NCI-H1105 treated with DMSO at 0.1 percent for 48 hours (cell line): Measurements from ENCODE around the gene CRY2.
"Not testable (repeated sequence)": the region's sequence is repeated elsewhere in the genome, so short reads cannot be mapped to it uniquely, and the experiment has no call there.

Source experiments
- DNase-seq: peaks from one replicate; lab custom pipeline; 2025; lab: John Stamatoyannopoulos, UW

Gene CRY2

DNA sequence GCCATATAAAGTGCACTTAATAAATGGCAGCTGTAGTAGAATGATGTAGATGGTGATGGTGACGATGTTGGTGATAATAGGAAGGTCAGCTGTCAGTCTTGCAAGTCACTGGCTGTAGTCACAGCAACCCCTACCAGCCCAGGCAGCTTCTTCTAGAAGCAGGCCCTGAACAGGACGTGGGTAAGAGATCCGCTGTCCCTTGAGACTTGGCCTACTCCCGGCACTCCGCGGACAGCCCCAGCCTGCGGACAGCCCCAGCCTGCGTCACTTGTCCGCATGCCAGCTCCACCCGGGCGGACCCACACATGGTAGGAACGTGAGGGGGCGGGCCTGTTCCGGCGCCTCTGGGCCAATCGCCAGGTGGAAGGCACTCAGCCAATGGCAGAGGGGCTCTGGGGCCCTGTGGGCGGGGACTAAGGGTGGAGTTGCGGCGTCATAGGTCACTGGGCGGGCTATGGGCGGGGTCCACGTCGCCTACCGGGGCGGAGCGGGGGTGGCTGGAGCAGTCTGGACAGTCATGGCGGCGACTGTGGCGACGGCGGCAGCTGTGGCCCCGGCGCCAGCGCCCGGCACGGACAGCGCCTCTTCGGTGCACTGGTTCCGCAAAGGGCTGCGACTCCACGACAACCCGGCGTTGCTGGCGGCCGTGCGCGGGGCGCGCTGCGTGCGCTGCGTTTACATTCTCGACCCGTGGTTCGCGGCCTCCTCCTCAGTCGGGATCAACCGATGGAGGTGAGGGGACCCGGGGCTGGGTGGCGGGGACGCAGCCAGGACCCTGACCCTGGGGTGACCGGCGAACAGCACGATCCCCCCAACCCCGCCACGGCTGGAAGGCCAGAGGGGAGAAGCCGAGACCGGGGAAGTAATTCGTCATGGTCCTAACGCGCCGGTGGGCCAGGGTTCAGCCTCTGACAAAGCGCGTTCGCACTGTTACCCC lies at the start of gene CRY2:
Gene CRY2 (plus strand): TSS at position 502 of the 937 bp plus-strand sequence. CDS start 16 bp downstream, at position 518.
- peak; percentile 94 for DNase-seq

DNA sequence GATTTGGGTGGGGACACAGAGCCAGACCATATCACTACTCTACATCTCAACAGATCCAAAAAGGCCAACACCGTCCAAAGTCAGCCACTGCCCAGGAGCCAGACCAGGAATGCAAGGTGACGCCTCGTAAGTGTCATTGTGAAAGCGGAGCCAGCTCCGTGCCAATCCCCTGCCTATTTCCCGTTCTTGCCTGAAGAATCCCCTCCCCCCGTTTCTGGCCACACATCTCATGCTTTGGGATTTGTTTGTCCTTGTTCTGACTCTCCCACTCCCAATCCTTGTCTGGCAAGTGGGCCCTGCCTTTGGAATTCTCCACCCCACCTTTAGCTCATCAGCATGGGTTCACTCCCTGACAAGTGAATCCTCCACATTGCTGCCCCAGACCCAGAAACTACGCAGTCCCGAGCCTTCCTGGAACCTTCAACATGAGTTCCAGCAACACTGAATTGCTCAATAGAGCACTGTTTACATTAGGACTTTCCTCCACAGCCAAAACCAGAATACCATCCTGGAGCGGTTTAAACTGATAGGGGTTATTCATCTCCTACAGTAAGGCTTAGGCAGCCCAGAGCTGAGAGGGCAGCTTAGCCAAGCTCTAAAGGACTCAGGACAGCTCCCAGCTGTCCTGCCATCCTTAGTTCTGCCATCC lies 48.4 kb upstream of the CRY2 start:
- DNase-seq = peak; percentile 9

DNA sequence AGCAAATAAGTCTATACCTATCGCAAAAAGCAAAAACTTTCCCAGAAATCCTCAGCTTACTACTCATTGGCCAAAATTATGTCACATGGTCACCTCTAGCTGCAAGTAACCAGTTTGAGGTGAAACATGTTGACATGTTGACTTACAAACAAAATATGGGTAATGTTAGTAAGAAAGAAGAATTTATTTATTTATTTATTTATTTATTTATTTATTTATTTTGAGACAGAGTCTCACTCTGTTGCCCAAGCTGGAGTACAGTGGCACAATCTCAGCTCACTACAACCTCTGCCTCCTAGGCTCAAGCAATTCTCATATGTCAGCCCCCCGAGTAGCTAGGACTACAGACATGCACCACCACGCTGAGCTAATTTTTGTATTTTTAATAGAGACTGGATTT lies 47.7 kb upstream of the CRY2 start:
- no peak for DNase-seq

DNA sequence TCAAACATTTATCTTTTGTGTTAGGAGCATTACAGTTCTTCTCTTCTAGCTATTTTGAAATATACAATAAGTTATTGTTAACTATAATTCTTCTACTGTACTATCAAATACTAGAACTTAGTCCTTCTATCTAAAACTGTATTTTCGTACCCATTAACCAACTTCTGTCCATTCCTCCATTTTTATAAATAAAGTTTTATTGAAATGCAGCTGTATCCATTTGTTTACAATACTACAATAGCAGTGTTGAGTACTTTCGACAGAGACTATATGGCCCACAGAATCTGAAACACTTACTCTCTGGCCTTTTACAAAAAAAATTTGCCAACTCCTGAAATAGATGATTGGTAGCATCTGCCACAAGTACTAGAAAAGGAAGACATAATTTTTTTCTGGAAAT lies 47.0 kb upstream of the CRY2 start:
- no peak for DNase-seq

DNA sequence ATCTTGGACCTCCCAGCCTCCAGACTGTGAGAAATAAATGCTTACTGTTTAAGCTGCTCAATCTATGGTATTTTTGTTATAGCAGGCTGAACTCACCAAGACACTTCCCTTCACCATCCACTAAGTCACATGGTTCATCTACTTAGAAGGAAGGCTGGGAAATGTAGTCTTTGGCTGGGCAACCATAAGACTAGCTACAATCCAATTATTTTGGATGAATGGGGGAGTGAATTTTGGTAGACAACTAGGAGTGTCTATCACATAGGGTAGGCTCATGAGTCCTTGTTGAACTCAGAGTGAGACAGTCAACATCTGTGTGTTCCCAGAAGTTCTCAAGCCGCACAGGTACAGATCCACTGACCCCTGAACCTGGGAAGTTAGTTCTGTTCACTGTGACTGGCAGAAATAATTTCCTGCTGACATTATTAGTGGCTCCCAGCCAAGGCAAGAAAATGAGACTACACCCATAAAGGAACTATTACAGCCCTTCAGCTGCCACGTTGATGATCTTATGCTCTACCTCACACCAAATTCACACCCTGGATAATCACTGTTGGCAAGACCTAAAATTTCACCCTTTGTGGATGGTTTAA lies 45.5 kb upstream of the CRY2 start:
- DNase-seq = no peak

DNA sequence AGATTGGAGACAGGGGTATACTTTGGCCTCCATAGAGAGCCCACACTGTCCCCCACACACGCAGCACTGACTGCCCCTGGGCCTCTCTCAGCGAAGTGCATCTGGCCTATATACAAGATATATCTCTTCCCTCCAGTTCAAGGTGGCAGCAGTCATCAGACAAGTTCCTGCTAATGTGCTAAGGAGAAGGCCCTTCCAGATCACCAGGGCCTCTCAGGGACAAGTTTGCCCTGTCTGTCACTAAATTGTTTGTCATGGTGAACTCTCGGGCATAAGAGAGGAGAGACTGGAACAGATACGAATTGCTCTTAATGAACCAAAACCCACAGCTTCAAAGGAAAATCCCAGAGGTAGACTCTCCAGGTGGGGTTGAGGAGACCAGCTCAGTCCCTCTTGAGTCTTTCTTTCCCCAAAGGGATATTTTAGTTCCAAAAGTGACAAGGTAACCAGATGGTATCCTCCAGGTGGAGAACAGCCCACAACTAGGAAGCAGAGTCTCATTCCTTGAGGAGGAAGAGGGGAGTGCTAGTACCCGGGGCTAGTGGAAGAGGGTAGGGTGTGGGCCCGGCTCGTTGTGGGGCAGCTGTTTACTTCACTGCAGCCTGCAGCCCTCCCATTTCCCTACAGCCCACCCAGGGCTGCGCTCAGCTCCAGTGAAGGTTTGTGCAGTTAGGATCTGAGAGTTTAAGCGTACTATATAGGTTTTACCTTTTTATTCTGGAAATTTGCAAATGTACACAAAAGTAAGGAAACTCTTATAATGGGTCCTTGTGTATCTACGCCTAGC lies 44.6 kb upstream of the CRY2 start:
- no peak for DNase-seq

DNA sequence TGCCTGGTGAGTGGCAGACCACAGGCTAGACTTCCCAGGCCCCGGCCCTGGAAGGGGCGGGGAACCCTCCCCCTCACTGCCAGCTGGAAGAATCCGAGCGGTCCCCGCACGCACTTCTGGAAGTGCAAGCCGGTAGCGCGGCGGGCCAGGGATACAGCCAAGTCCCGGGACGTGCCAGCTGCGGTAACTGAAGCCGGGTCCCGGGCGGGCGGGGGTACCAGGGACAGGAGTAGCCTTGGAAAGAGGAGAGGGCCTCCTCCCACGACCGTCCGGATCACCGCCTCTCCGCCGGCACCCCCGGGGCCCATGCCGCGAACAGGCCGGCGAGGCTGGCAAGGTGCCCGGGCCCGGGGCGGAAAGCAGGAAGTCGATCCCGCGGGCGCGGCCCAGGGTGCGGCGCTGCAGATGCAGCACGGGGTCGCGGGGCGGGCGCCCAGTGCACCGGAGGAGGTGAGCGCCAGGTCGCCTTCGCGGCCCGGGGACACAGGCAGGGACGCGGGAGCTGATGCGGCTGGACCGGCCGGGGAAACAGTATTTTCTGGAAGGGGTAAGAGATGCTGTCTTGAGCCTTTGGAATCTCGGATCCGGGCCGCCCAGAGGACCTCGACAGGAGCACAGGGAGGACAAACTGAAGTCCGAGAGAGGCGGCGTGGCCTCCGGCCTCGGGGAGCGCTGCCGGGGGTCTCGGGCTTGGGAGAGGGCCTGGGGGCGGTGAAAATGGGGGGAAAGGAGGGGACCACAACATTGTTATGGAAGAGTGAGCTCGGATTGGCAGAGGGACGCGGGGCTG lies 43.1 kb upstream of the CRY2 start:
- DNase-seq = peak; percentile 49

DNA sequence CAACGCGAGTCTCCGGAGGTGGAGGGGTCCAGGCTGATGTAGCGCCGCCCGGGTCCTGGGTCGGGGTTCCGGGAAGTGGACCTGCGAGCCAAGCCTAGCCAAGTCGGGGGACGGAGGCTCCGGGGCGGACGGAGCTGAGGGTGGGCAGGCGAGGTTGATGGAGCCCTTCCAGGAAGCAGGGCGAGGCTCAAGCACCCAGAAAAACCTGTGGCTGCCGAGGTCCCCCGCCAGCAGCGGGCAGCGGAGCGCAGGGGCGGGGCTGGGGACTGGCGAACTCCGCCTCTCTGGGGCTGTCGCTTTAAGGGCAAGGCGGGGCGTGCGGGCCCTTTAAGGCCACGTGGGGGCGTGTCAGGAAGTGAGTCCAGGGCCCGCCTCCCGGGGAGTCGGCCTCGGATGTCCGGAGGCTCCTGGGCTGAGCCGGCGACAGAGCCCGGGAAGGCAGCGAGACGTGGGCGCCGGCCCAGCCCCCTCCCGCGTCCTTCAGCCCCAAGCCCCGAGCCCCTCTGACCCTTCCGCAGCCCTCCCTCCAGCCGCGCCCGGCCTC lies 42.4 kb upstream of the CRY2 start, which contains the start of gene SLC35C1:
Gene SLC35C1 (plus strand): TSS at position 389 of the 544 bp plus-strand sequence. CDS start 653 bp downstream, outside the sequence.
- DNase-seq = peak; percentile 90

DNA sequence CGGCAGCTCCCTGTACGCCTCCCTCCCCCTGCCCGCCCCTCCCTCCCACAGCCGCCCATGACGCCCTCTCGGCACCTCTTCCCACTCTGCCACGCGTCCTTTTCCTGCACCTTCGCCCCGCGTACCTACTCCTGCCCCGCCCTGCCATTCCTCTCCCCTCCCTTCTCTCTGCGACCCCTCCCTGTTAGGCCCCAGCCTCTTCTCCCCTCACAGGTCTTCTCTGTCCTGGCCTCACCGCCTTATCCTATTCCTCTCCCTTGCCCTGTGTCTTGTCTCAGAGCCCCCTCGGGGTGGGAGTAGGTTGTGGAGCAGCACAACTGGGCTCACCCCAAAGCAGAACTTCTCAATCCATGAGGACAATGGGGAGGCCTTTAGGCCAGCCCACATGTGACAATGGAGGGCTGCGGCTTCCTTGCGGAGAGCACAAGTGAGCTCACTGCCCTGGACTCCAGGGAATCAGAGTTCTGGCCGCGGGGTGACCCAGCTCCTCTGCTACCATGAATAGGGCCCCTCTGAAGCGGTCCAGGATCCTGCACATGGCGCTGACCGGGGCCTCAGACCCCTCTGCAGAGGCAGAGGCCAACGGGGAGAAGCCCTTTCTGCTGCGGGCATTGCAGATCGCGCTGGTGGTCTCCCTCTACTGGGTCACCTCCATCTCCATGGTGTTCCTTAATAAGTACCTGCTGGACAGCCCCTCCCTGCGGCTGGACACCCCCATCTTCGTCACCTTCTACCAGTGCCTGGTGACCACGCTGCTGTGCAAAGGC lies 41.8 kb upstream of the CRY2 start:
- DNase-seq = no peak

DNA sequence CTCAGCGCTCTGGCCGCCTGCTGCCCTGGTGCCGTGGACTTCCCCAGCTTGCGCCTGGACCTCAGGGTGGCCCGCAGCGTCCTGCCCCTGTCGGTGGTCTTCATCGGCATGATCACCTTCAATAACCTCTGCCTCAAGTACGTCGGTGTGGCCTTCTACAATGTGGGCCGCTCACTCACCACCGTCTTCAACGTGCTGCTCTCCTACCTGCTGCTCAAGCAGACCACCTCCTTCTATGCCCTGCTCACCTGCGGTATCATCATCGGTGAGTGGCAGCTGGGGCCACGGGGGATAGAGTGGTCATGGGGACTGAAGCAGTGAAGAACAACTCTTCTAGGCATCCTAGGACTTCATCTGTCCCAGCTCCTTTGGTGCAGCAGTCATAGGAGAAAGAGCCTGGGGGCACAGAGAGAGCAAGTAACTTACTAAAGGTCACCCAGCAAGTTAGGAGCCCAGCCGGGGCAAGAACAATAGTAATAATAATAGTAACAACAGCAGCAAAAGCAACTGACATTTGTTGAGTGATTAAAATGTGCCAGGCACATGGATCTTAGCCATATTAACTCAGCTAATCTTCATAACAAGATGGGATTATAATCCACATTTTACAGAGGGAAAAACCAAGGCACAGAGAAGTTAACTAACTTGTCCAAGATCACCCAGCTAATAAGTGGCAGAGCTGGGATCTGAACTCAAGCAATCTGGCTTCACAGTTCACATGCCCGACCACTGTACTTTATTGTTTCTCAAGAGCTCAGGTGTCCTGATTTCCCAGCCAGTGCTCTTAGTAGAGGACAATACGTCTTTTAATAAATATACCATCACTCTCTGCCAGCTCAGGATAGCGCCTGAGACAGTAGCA lies 41.0 kb upstream of the CRY2 start:
- no peak for DNase-seq

DNA sequence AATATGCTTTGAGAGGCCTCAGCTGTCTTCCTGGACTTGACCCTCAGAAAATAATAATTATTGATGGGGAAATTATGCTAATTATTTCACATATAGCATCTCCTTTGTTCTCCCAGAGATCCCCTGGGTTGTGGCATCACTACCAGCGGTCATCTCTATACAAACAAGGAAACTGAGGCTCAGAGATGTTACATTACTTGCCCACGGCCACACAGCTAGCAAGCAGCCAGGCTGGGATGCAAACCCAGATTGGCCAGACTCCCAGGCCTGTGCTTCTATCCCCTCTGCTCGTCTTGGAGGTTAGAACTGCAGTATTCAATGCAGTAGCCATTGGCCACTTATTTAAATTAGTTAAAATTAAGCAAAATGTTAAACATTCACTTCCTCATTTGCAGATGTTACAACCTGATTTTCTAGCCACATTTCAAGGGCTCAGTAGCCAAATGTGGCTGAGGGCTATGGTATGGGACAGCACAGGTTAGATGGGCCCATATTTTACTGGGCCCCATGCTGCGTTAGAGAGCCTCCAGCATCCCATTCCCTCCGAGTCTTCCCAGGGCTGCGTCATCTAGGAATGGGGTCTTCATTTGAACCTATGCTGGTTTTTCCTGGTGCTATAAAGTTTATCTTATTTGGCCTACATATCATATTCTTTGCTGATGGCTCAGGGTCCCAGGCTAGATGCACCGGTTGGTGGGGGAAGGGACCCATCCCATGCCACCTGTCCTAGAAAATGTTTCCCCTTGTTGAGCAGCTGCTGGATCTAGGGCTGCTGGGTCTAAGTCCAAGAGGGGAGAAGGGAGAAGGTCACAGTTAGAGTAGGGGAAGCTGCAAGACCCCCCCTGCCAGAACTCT lies 40.1 kb upstream of the CRY2 start:
- no peak for DNase-seq

DNA sequence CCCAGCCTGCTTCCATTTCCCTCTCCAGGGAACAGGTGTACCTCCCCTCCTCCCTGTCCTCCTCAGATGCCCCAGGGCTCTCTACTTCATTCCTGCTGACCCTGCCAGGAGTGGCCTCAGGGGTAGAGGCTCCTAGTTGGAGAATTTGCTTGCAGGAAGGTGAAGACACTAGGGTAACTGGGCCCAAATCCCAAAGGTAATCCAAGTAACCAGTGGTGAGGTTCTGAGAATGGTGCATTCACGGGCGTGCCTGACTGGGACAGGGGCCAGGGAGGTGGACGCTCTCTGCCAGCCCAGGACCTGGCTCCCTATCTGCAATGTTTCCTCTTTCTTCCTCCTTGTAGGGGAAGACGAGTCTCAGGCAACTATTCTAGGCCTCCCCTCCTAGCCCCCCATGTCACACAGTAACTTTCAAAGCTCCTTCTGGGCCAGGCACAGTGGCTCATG lies 39.5 kb upstream of the CRY2 start:
- DNase-seq = no peak

DNA sequence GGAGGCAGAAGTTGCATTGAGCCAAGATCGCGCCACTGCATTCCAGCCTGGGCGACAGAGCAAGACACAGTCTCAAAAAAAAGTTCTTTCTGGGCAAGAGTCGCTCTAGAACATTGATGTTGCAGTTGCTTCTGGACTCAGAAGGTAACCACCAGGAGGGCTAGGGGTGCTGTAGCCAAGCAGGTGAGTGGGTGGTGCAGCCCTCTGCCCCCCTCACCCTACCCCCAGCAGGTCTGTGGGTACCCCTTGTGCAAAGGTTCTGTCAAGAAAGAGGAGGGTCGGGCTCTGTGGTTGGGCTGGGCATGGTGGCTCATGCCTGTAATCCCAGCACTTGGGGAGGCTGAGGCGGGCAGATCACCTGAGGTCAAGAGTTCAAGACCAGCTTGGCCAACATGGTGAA lies 38.8 kb upstream of the CRY2 start:
- not testable (repeated sequence) for DNase-seq

DNA sequence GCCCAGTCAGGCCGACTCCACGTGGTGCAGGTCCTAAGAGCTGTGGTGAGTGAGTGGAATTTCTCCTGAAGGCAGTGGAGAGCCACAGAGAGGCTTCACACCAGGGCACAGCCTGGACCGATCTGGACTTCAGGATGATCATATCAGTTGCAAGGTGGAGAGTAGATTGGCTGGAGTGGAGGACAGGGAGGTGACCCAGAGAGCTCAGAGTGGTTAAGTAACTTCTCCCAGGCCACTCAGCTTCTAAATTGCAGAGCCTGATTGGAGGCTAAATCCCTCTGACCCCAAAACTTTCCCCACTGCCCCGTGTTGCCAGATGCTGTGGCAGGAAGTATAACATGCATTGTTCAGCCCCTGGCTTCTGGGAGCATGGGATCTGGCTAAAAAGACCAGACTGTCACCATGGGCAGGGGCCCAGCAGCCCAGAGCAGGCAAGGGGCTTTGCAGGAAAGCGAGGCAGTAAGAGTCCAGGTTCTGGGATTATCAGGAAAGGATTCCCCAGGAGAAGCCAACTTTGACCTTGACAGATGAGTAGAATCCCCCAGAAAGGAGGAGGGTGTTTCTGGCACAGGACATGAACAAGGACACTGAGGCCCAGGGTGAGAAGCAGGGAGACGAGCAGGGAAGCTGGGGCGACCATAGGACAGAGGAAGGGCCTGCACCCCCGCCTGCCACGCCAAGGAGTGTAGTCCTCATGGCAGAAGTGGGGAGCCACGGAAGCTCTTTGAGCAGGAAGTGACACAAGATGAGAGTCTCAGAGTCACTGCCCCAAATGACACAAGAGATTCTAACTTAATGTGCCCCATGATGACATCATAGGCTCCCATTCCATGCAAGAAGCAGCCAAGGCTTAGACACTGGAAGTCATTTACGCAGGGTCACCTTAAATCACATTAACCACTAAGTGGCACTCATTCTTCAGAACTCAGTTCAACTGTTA lies 37.5 kb upstream of the CRY2 start:
- no peak for DNase-seq

DNA sequence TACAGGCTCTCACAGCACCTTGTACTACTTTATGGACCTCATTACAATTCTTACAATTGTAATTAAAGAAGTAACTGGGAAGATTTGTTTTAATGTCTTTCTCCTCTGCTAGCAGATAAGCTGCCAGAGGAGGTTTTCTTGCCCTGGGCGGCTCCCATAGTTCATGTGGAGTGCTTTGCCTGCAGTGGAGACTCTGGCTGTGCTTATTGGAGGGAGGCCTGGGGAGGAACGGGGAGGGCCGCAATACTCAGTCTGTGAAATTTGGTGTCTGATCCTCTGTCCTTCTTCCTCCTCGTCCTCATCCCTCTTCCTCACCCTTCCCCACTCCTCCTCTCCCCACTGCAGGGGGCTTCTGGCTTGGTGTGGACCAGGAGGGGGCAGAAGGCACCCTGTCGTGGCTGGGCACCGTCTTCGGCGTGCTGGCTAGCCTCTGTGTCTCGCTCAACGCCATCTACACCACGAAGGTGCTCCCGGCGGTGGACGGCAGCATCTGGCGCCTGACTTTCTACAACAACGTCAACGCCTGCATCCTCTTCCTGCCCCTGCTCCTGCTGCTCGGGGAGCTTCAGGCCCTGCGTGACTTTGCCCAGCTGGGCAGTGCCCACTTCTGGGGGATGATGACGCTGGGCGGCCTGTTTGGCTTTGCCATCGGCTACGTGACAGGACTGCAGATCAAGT lies 36.7 kb upstream of the CRY2 start:
- no peak for DNase-seq

DNA sequence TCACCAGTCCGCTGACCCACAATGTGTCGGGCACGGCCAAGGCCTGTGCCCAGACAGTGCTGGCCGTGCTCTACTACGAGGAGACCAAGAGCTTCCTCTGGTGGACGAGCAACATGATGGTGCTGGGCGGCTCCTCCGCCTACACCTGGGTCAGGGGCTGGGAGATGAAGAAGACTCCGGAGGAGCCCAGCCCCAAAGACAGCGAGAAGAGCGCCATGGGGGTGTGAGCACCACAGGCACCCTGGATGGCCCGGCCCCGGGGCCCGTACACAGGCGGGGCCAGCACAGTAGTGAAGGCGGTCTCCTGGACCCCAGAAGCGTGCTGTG lies 36.2 kb upstream of the CRY2 start:
- DNase-seq = no peak
